GM12865 (cell line): ENCODE results near the gene DCAF5.

ENCODE experiments used
- DNase-seq: peaks from one replicate; pipeline ENCODE4 v3.0.0; 2010; ENCODE audit warnings: low read depth
- H3K4me3 ChIP-seq: 2 replicates; pipeline ENCODE4 v1.5.1; 2011; ENCODE audit warnings: mild to moderate bottlenecking, low read depth, low read length, control low read depth
- TF ChIP-seq, protein P1 (sequence below): IDR thresholded peaks from 2 replicates; pipeline ENCODE4 v1.5.1; 2011; ENCODE audit warnings: low read length, control low read depth, low read depth, inconsistent platforms; ENCODE audit not compliant: insufficient read depth; ENCODE audit errors: missing control alignments

DCAF5 gene

GRCh38 chr14:69055999-69056788 is 96.7 kb downstream of the DCAF5 start:
- DNase-seq, result no peak
- H3K4me3 ChIP-seq, result no peak overlapping the region
- TF ChIP-seq, protein P1, sequence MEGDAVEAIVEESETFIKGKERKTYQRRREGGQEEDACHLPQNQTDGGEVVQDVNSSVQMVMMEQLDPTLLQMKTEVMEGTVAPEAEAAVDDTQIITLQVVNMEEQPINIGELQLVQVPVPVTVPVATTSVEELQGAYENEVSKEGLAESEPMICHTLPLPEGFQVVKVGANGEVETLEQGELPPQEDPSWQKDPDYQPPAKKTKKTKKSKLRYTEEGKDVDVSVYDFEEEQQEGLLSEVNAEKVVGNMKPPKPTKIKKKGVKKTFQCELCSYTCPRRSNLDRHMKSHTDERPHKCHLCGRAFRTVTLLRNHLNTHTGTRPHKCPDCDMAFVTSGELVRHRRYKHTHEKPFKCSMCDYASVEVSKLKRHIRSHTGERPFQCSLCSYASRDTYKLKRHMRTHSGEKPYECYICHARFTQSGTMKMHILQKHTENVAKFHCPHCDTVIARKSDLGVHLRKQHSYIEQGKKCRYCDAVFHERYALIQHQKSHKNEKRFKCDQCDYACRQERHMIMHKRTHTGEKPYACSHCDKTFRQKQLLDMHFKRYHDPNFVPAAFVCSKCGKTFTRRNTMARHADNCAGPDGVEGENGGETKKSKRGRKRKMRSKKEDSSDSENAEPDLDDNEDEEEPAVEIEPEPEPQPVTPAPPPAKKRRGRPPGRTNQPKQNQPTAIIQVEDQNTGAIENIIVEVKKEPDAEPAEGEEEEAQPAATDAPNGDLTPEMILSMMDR, result no peak

- H3K4me3 ChIP-seq, result no peak overlapping the region
- no peak for DNase-seq
- TF ChIP-seq, protein P1, result no peak
These were observed 97.8 kb downstream of the DCAF5 start for GRCh38 chr14:69055125-69055524.

- no peak for DNase-seq
- TF ChIP-seq, protein P1, result no peak
- no peak overlapping the region for H3K4me3 ChIP-seq
These were observed 98.9 kb downstream of the DCAF5 start for GRCh38 chr14:69054030-69054429.

- TF ChIP-seq, protein P1, result no peak
- DNase-seq, result no peak
- no peak overlapping the region for H3K4me3 ChIP-seq
These were observed 100.7 kb downstream of the DCAF5 start for GRCh38 chr14:69052181-69052601.

- TF ChIP-seq, protein P1, result no peak
- no peak overlapping the region for H3K4me3 ChIP-seq
- no peak for DNase-seq
These were observed 102.4 kb downstream of the DCAF5 start for GRCh38 chr14:69050240-69051184.

- no peak for DNase-seq
- H3K4me3 ChIP-seq, result no peak overlapping the region
- TF ChIP-seq, protein P1, result no peak
These were observed 103.2 kb downstream of the DCAF5 start for GRCh38 chr14:69049675-69050074.
